Activated naive CD4-positive, alpha-beta T cell treated with anti-CD3 and anti-CD28 coated beads for 36 hours (primary cell): ENCODE data around the gene UQCR11. TPM values are rescaled to one million over a fixed set of nuclear protein-coding genes. Genes with fewer than 3 reads are reported as not detected.
"Not testable (repeated sequence)": the region's sequence is repeated elsewhere in the genome, so short reads cannot be mapped to it uniquely, and the experiment has no call there.

Source experiments
- CTCF ChIA-PET: fragments of 350-600 bp; sonication (Branson Sonifier 250); formaldehyde crosslinking; loops from one replicate; lab custom pipeline; 2021; ENCODE audit warnings: antibody characterized with exemption; lab: Charles Lee
- DNase-seq: peaks from one replicate; pipeline ENCODE4 v3.0.0-alpha.2; 2020
- H3K27ac Mint-ChIP-seq: one replicate; pipeline ENCODE4 v1.8.0; 2021; ENCODE audit warnings: mild to moderate bottlenecking, mixed read lengths
- H3K27me3 Mint-ChIP-seq: one replicate; pipeline ENCODE4 v1.8.0; 2021; ENCODE audit warnings: low read depth, mixed read lengths
- H3K36me3 Mint-ChIP-seq: one replicate; pipeline ENCODE4 v1.8.0; 2021; ENCODE audit warnings: low read depth, mixed read lengths
- H3K4me1 Mint-ChIP-seq: one replicate; pipeline ENCODE4 v1.8.0; 2021; ENCODE audit warnings: low read depth, mixed read lengths
- H3K4me3 Mint-ChIP-seq: one replicate; pipeline ENCODE4 v1.8.0; 2021; ENCODE audit warnings: mild to moderate bottlenecking, moderate library complexity, mixed read lengths
- H3K9me3 Mint-ChIP-seq: one replicate; pipeline ENCODE4 v1.8.0; 2021; ENCODE audit warnings: mixed read lengths
- intact Hi-C: fragments of 100-400 bp; cut with micrococcal nuclease; formaldehyde crosslinking; loops from one replicate; pipeline ENCODE4 v1.15.1; 2023
- total RNA-seq, 2 experiments: library from RNA; stranded (reverse); gene quantifications; one replicate each; pipeline ENCODE4 v1.2.3, GENCODE V29; 2021

The UQCR11 gene
- total RNA-seq, 2 experiments from 2014 or later, result 281 to 293 TPM

- no peak for DNase-seq
- H3K36me3 Mint-ChIP-seq, result peaks cover 5% of the 10 kb centered on the region
- intact Hi-C loops, result no loop called here
- CTCF ChIA-PET, result no interaction called here
- no peak overlapping the region for H3K4me3 Mint-ChIP-seq
- H3K9me3 Mint-ChIP-seq, result no peaks in the 10 kb centered on the region
- H3K4me1 Mint-ChIP-seq, result peaks cover 19% of the 10 kb centered on the region
- H3K27ac Mint-ChIP-seq, result no peak overlapping the region
- no peaks in the 10 kb centered on the region for H3K27me3 Mint-ChIP-seq
Measured at GRCh38 chr19:1647501-1648458, 42.5 kb upstream of the UQCR11 start.

GRCh38 chr19:1646659-1647453 lies 41.6 kb upstream of the UQCR11 start:
- no peak for DNase-seq
- Mint-ChIP-seq H3K36me3 (peaks cover 8% of the 10 kb centered on the region), H3K27me3 (no peaks in the 10 kb centered on the region), H3K9me3 (no peaks in the 10 kb centered on the region), H3K4me1 (peaks cover 19% of the 10 kb centered on the region), H3K4me3 (no peak overlapping the region), H3K27ac (no peak overlapping the region)
- CTCF ChIA-PET, result no interaction called here
- intact Hi-C loops, result no loop called here

- H3K36me3 Mint-ChIP-seq, result peaks cover 8% of the 10 kb centered on the region
- DNase-seq, result no peak
- no peaks in the 10 kb centered on the region for H3K9me3 Mint-ChIP-seq
- CTCF ChIA-PET, result no interaction called here
- H3K27ac Mint-ChIP-seq, result no peak overlapping the region
- intact Hi-C loops, result no loop called here
- no peaks in the 10 kb centered on the region for H3K27me3 Mint-ChIP-seq
- no peak overlapping the region for H3K4me3 Mint-ChIP-seq
- H3K4me1 Mint-ChIP-seq, result peaks cover 19% of the 10 kb centered on the region
Measured at GRCh38 chr19:1646149-1646548, 40.9 kb upstream of the UQCR11 start.

GRCh38 chr19:1645299-1645698 lies 40.0 kb upstream of the UQCR11 start:
- CTCF ChIA-PET, result no interaction called here
- H3K27ac Mint-ChIP-seq, result no peak overlapping the region
- intact Hi-C loops, result no loop called here
- H3K9me3 Mint-ChIP-seq, result no peaks in the 10 kb centered on the region
- peaks cover 8% of the 10 kb centered on the region for H3K36me3 Mint-ChIP-seq
- no peaks in the 10 kb centered on the region for H3K27me3 Mint-ChIP-seq
- no peak for DNase-seq
- no peak overlapping the region for H3K4me3 Mint-ChIP-seq
- peaks cover 12% of the 10 kb centered on the region for H3K4me1 Mint-ChIP-seq

GRCh38 chr19:1644070-1644469 lies 38.8 kb upstream of the UQCR11 start:
- no peak overlapping the region for H3K4me3 Mint-ChIP-seq
- CTCF ChIA-PET, result interaction anchor here (0.7 kb wide), 1 partner anchor 28 kb away, joined by 3 read pairs; no protein-coding TSS in a partner anchor
- H3K9me3 Mint-ChIP-seq, result no peaks in the 10 kb centered on the region
- intact Hi-C loops, result no loop called here
- no peaks in the 10 kb centered on the region for H3K27me3 Mint-ChIP-seq
- peaks cover 1% of the 10 kb centered on the region for H3K4me1 Mint-ChIP-seq
- H3K27ac Mint-ChIP-seq, result no peak overlapping the region
- no peak for DNase-seq
- H3K36me3 Mint-ChIP-seq, result peaks cover 10% of the 10 kb centered on the region

GRCh38 chr19:1640893-1641448 lies 35.7 kb upstream of the UQCR11 start:
- DNase-seq, H3K27me3 Mint-ChIP-seq, H3K4me1 Mint-ChIP-seq, intact Hi-C loops, H3K9me3 Mint-ChIP-seq, H3K4me3 Mint-ChIP-seq, H3K27ac Mint-ChIP-seq, CTCF ChIA-PET: not testable (repeated sequence)
- peaks cover 13% of the 10 kb centered on the region for H3K36me3 Mint-ChIP-seq

- no peak overlapping the region for H3K4me3 Mint-ChIP-seq
- no peaks in the 10 kb centered on the region for H3K9me3 Mint-ChIP-seq
- intact Hi-C loops, result no loop called here
- no peak overlapping the region for H3K27ac Mint-ChIP-seq
- CTCF ChIA-PET, result interaction anchor here (0.7 kb wide), 1 partner anchor 340 kb away, joined by 5 read pairs; no protein-coding TSS in a partner anchor
- H3K27me3 Mint-ChIP-seq, result no peaks in the 10 kb centered on the region
- DNase-seq, result no peak
- peaks cover 2% of the 10 kb centered on the region for H3K4me1 Mint-ChIP-seq
- peaks cover 18% of the 10 kb centered on the region for H3K36me3 Mint-ChIP-seq
Measured at GRCh38 chr19:1636325-1637236, 31.3 kb upstream of the UQCR11 start.

- CTCF ChIA-PET, result interaction anchor here (1.1 kb wide), 1 partner anchor 89 kb away, joined by 3 read pairs; no protein-coding TSS in a partner anchor
- intact Hi-C loops, result no loop called here
- no peak overlapping the region for H3K4me3 Mint-ChIP-seq
- no peaks in the 10 kb centered on the region for H3K27me3 Mint-ChIP-seq
- H3K27ac Mint-ChIP-seq, result no peak overlapping the region
- H3K36me3 Mint-ChIP-seq, result peaks cover 18% of the 10 kb centered on the region
- H3K4me1 Mint-ChIP-seq, result peaks cover 2% of the 10 kb centered on the region
- no peak for DNase-seq
- H3K9me3 Mint-ChIP-seq, result no peaks in the 10 kb centered on the region
Measured at GRCh38 chr19:1634938-1635243, 29.6 kb upstream of the UQCR11 start.

- Mint-ChIP-seq H3K36me3 (peaks cover 16% of the 10 kb centered on the region), H3K4me3 (no peak overlapping the region), H3K9me3 (no peaks in the 10 kb centered on the region), H3K27ac (no peak overlapping the region), H3K27me3 (no peaks in the 10 kb centered on the region), H3K4me1 (peaks cover 2% of the 10 kb centered on the region)
- CTCF ChIA-PET, result interaction anchor here (1.1 kb wide), 1 partner anchor 88 kb away, joined by 3 read pairs; no protein-coding TSS in a partner anchor
- DNase-seq, result no peak
- intact Hi-C loops, result no loop called here
Measured at GRCh38 chr19:1634242-1634937, 29.1 kb upstream of the UQCR11 start.

GRCh38 chr19:1633269-1633826 lies 28.1 kb upstream of the UQCR11 start:
- H3K9me3 Mint-ChIP-seq, result no peaks in the 10 kb centered on the region
- no peak overlapping the region for H3K27ac Mint-ChIP-seq
- no peaks in the 10 kb centered on the region for H3K4me1 Mint-ChIP-seq
- no peaks in the 10 kb centered on the region for H3K27me3 Mint-ChIP-seq
- peaks cover 12% of the 10 kb centered on the region for H3K36me3 Mint-ChIP-seq
- no peak for DNase-seq
- CTCF ChIA-PET, result no interaction called here
- intact Hi-C loops, result no loop called here
- H3K4me3 Mint-ChIP-seq, result no peak overlapping the region
